IPS-11a (cell line): ENCODE measurements around the gene PPFIA1.
A peak's percentile ranks its signal among the peaks of the same experiment; 100 is the strongest.

Experiments used
- H3K4me3 ChIP-seq: one replicate; pipeline ENCODE4 v1.5.1; 2013; ENCODE audit warnings: low read depth, low read length, control low read depth

PPFIA1 gene

DNA sequence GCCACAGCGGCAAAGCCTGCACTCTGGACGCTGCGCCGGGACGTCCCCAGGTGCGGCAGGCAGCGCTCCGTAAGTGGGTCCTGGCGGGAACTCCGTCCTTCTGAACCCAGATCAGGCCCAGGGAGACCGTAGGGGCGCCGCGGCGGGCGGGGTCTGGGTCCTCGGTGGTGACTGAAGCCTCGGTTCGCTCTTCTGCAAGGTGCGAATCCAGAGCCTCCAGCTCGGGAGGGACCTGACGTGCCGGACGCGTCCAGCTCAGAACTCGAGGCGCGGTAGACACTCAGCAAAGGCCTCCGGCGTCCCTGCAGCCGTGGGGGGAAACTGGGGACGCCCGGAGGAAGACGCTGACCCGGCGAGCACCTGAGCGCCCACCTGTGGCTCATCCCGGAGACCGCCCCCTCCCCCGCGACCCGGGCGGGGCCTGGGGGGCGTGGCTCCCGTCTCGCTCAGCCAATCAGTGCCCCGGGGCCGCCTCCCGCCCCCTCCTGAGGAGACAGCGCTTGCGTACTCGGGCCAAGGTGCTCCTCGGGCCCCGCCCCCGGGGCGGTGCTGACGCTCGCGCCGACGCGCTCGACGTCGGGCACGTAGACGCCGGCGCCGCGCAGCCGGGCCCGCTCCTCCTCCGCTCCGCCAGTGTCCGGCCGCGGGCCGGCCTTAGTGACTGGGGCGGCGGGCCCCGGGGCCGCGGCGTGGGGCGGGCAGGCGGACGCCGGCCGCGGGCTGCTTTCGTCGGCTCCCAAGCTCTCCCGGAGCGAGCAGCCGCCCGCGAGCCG, at the start of gene PPFIA1:
PPFIA1 (plus strand) TSS at position 587 of the 773 bp plus-strand sequence. CDS start 1,483 bp downstream, outside the sequence.
- peak within 1 kb of the TSS; percentile 76 for H3K4me3 ChIP-seq

- H3K4me3 ChIP-seq, result no peak overlapping the region
Measured at GRCh38 chr11:70220920-70221319, 49.6 kb upstream of the PPFIA1 start.

DNA sequence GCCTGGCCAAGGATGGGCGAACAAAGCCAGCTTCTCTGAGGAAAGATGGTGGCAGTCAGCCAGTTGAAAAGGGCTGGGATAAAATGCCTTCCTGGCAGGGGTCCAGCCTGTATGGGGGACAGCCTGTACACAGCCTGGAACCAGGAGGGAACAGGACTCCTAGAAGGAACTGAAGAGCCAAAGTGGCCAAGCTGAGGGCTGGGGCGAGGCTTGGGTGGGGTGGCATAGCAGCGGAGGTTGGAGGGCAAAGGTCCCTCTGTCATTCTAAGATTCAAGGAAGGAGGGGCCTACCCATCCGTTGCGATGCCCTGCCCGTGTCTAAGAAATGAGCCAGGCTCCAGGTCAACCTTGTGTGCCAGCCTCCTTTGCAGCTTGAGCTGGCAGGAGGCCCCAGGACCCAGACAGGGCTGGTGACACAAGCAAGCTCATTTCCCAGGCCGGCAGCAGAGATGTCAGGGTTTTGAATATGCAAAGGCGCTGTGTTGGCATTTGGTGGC, 44.8 kb upstream of the PPFIA1 start:
- H3K4me3 ChIP-seq, result no peak overlapping the region

GRCh38 chr11:70226183-70226582, 44.3 kb upstream of the PPFIA1 start:
- no peak overlapping the region for H3K4me3 ChIP-seq

DNA sequence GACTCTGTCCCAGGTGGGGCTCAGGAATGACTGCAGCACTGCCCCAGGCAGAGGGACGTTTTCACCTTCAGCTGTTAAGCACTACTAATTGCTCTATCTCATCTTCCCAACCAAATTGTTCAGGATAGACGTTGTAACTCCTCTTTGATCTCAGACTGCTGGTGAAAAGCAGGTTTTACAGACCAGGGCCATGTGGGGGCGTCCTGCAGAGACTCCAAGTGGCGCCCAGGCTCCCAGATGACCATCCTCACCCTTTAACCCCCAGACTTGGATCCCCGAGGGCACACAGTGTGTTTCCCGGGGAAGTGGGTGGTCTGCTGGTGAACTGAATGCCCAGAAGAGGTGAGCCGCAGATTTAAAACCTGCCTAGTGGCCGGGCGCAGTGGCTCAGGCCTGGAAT, 43.5 kb upstream of the PPFIA1 start:
- H3K4me3 ChIP-seq, result no peak overlapping the region

DNA sequence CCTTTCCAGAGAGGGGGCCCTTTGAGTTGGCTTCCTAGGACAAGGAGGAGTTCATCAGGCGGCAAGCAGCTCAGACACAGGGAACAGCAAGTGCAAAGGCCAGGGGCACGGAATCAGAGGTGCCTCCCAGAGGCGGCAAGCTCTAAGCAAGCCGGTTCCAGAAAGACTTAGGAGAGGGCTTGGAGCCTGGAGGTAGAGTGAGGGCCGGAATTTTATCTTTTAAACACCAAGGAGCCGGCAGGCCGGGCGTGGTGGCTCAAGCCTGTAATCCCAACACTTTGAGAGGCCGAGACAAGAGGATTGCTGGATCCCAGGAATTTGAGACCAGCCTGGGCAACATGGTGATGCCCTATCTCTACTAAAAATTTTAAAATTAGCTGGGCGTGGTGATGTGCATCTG, 40.8 kb upstream of the PPFIA1 start:
- no peak overlapping the region for H3K4me3 ChIP-seq

GRCh38 chr11:70230151-70230839, 40.2 kb upstream of the PPFIA1 start:
- no peak overlapping the region for H3K4me3 ChIP-seq

- no peak overlapping the region for H3K4me3 ChIP-seq
Measured at GRCh38 chr11:70230840-70231710, 39.4 kb upstream of the PPFIA1 start.

DNA sequence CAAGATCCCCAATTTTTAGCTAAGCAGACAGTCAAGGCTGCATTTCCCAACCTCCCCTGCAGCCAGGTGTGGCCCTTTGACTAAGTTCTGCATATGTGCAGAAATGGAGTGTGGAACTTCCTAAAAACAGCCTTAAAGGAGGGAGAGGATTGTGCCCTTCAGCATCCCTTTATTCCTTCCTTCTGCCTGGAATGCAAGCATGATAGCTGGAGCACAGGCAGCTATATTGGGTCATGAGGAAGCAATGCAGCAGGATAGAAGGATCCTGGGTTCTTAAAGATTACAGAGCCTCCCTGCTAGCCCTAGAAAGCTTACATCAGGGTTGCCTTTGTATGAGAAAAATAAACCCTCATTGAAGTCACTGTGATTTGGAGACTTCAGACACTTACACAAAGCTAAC, 37.5 kb upstream of the PPFIA1 start:
- H3K4me3 ChIP-seq, result no peak overlapping the region

DNA sequence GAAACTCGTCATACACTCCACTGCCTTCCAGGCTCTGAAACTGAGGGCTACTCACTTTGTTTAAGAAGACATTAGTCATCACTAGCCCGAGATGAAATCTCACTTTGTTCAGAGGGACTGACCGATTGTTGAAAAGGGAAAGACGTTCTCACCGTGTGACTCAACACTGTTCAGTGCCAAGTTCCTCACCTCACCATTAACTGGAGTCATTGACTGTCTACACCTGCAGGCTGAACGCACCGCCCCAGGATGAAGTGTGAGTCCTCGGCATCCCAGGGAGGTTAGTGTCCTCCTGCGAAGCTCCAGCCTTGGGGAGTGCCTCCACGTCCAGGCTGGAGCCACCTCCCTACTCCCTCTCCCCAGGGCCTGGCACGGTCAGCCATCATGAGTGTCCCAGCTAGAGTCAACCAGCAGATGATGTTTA, 37.0 kb upstream of the PPFIA1 start:
- no peak overlapping the region for H3K4me3 ChIP-seq

DNA sequence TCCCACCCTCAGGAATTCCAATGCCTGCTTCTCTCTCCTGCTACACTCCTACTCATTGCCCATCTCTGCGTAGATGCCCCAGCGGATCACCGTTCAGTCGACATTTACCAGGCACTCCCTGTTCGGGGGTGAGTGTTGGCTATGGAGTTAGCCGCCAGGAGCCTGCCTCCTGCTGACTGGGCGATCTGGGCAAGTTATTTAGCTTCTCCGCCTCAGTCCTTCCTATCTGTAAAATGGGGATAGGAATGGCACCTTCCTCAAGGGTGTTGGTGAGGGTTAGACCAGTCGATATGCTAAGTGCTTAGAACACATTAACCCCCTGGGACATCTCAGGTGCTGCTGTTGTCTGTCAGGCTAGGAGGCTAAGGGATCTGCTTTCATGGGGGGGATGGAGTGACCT, 36.5 kb upstream of the PPFIA1 start:
- H3K4me3 ChIP-seq, result no peak overlapping the region

GRCh38 chr11:70240337-70240736, 30.2 kb upstream of the PPFIA1 start:
- no peak overlapping the region for H3K4me3 ChIP-seq

DNA sequence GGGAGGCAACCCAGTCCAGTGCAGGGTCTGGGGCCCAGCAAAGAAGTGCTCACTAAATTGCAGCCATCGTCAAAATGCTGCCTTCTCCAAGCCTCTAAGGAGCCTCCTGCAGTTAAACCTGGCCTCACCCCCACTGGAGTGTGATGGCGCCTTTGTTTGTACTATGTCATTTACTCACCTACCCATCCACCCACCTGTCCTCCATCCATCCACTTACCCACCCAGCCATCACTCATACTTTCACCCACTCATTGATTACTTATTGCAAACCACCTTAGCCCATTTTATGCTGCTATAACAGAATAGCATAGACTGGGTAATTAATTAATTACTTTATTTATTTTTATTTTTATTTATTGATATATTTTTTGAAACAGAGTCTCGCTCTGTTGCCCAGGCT, 28.8 kb upstream of the PPFIA1 start:
- no peak overlapping the region for H3K4me3 ChIP-seq

- no peak overlapping the region for H3K4me3 ChIP-seq
Measured at GRCh38 chr11:70242885-70243284, 27.6 kb upstream of the PPFIA1 start.

DNA sequence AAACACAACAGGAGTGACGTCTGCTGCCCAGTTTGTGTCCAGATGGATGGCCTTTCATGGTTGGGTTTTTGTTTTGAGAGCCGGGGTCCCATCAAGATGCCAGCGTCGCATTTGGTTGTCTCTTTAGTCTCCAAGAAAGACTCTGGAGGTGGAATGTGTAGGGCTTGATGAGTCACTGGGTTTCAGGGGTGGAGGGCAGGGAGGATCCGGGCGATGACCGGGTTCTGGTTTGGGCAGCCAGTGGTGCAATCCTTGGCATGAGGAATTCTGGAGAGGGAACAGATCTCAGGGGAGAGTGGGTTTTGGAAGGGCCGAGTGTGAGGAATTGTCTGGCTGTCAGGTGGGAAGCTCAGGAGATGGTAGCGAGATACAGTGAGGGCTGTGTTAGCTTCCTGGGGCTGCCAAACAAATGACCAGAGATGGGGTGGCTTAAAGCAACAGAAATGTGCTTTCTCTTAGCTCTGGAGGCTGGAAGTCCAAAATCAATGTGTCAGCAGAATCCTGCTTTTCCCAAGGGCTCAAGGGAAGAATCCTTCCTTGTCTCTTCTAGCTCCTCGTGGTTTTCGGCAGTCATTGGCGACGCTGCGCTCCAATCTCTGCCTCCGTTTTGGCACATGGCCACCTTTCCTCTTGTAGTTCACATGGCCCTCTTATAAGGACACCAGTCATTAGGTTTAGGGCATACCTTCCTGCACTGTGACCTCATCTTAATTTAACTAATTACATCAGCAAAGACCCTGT, 26.4 kb upstream of the PPFIA1 start:
- H3K4me3 ChIP-seq, result no peak overlapping the region

- H3K4me3 ChIP-seq, result no peak overlapping the region
Measured at GRCh38 chr11:70244698-70245097, 25.8 kb upstream of the PPFIA1 start.

DNA sequence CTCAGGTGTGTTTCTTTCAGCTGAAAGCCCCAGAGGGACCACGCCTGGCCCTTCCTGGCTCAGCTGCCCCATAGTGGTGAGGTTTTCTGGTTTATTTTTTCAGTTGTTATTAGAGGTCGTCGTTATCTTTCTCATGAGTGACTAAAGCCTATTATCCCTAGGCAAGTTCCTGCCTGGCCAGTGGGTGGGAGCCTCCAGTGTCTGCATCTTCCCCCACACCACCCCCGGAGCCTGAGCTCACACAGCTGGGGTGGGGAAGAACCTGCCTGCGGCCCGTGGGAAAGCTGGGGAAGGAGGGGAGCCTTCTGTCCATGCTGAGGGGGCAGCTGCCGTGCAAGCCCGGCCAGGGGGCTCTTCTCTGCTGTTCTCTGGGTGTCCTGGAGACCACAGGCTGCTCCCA, 24.3 kb upstream of the PPFIA1 start:
- H3K4me3 ChIP-seq, result no peak overlapping the region

DNA sequence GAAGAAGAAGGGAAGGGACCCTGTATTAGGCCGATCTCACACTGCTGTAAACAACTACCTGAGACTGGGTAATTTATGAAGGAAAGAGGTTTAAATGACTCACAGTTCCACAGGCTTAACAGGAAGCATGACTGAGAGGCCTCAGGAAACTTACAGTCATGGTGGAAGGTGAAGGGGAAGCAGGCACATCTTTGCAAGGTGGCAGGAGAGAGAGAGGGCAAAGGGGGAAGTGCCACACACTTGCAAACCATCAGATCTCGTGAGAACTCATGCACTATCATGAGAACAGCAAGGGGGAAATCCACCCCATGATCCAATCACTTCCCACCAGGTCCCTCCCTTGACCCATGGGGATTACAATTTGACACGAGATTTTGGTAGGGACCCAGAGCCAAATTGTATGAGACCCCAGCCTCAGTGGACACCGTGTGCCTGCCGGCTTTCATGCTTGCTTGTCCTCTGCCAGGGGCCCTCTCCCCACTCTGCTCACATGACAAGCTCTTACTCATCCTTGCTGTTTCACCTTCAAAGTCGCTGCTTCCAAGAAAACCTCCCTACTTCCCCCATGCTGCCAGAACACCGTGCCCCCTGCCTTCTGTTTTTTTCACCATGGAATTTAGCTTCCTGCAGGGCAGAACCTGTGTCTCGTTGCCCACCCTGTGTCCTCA, 23.3 kb upstream of the PPFIA1 start:
- no peak overlapping the region for H3K4me3 ChIP-seq

- no peak overlapping the region for H3K4me3 ChIP-seq
Measured at GRCh38 chr11:70247710-70248072, 22.8 kb upstream of the PPFIA1 start.
